Stomach smooth muscle (tissue), 2 donors: ENCODE results near the gene MPRIP.

ENCODE experiments used
- H3K27ac ChIP-seq: one replicate; pipeline ENCODE4 v1.7.0; 2013; ENCODE audit warnings: mild to moderate bottlenecking, low read length, inconsistent platforms
- H3K27me3 ChIP-seq, 2 donors: one replicate each; pipeline ENCODE4 v1.7.0; 2013; ENCODE audit warnings: low read length in 2 of 2; ENCODE audit not compliant: insufficient read depth in 2 of 2, control insufficient read depth in 1 of 2
- H3K36me3 ChIP-seq, 2 donors: one replicate each; pipeline ENCODE4 v1.7.0; 2013; ENCODE audit warnings: low read length in 2 of 2; ENCODE audit not compliant: control insufficient read depth in 2 of 2, insufficient read depth in 2 of 2
- H3K4me1 ChIP-seq: one replicate; pipeline ENCODE4 v1.7.0; 2013; ENCODE audit warnings: low read length; ENCODE audit not compliant: control insufficient read depth, insufficient read depth
- H3K4me3 ChIP-seq, 2 donors: one replicate each; pipeline ENCODE4 v1.7.0; 2013; ENCODE audit warnings: low read length in 2 of 2
- H3K9ac ChIP-seq, 2 donors: one replicate each; pipeline ENCODE4 v1.7.0; 2013; ENCODE audit warnings: low read length in 2 of 2, mild to moderate bottlenecking in 1 of 2
- H3K9me3 ChIP-seq, 2 donors: one replicate each; pipeline ENCODE4 v1.7.0; 2013; ENCODE audit warnings: low read length in 2 of 2; ENCODE audit not compliant: control insufficient read depth in 2 of 2
- donor health status: healthy.
- donor health status: Pancreatic carcinoma.

MPRIP gene

GRCh38 chr17:17215575-17215974 is 173.3 kb downstream of the MPRIP start:
- Histone ChIP-seq H3K36me3 (peaks cover 61 to 62% of the 10 kb centered on the region in 2 donors), H3K9me3 (no peaks in the 10 kb centered on the region), H3K27me3 (no peaks in the 10 kb centered on the region), H3K27ac (no peak overlapping the region), H3K4me1 (no peaks in the 10 kb centered on the region), H3K4me3 (no peak overlapping the region), H3K9ac (no peak overlapping the region)

- H3K36me3 ChIP-seq, result peaks cover 66 to 67% of the 10 kb centered on the region in 2 donors
- H3K27me3 ChIP-seq, result no peaks in the 10 kb centered on the region
- H3K9me3 ChIP-seq, result no peaks in the 10 kb centered on the region
- H3K4me1 ChIP-seq, result no peaks in the 10 kb centered on the region
- no peak overlapping the region for H3K4me3 ChIP-seq
- H3K9ac ChIP-seq, result no peak overlapping the region
- no peak overlapping the region for H3K27ac ChIP-seq
Measured at GRCh38 chr17:17216236-17216635, 174.0 kb downstream of the MPRIP start.

- Histone ChIP-seq H3K4me3 (no peak overlapping the region), H3K4me1 (no peaks in the 10 kb centered on the region), H3K9ac (no peak overlapping the region), H3K36me3 (peaks cover 70 to 72% of the 10 kb centered on the region in 2 donors), H3K27me3 (no peaks in the 10 kb centered on the region), H3K9me3 (no peaks in the 10 kb centered on the region), H3K27ac (no peak overlapping the region)
Measured at GRCh38 chr17:17216776-17217175, 174.5 kb downstream of the MPRIP start.

- no peak overlapping the region for H3K27ac ChIP-seq
- H3K36me3 ChIP-seq, result peaks cover 75 to 77% of the 10 kb centered on the region in 2 donors
- H3K4me1 ChIP-seq, result no peaks in the 10 kb centered on the region
- no peak overlapping the region for H3K9ac ChIP-seq
- no peaks in the 10 kb centered on the region for H3K27me3 ChIP-seq
- H3K9me3 ChIP-seq, result no peaks in the 10 kb centered on the region
- no peak overlapping the region for H3K4me3 ChIP-seq
Measured at GRCh38 chr17:17217995-17218394, 175.7 kb downstream of the MPRIP start.

- Histone ChIP-seq H3K4me3 (no peak overlapping the region), H3K4me1 (no peaks in the 10 kb centered on the region), H3K9me3 (no peaks in the 10 kb centered on the region), H3K27ac (no peak overlapping the region), H3K36me3 (peaks cover 78 to 79% of the 10 kb centered on the region in 2 donors), H3K9ac (no peak overlapping the region), H3K27me3 (no peaks in the 10 kb centered on the region)
Measured at GRCh38 chr17:17220529-17220928, 178.3 kb downstream of the MPRIP start.

- no peak overlapping the region for H3K9ac ChIP-seq
- H3K27me3 ChIP-seq, result no peaks in the 10 kb centered on the region
- no peak overlapping the region for H3K27ac ChIP-seq
- H3K36me3 ChIP-seq, result peaks cover 78 to 80% of the 10 kb centered on the region in 2 donors
- H3K9me3 ChIP-seq, result no peaks in the 10 kb centered on the region
- H3K4me1 ChIP-seq, result no peaks in the 10 kb centered on the region
- H3K4me3 ChIP-seq, result no peak overlapping the region
Measured at GRCh38 chr17:17221329-17221728, 179.1 kb downstream of the MPRIP start.

GRCh38 chr17:17223736-17224135 is 181.5 kb downstream of the MPRIP start:
- no peaks in the 10 kb centered on the region for H3K27me3 ChIP-seq

GRCh38 chr17:17224137-17224536 is 181.9 kb downstream of the MPRIP start:
- H3K4me3 ChIP-seq, result no peak overlapping the region
- no peaks in the 10 kb centered on the region for H3K9me3 ChIP-seq
- no peak overlapping the region for H3K9ac ChIP-seq
- H3K27me3 ChIP-seq, result no peaks in the 10 kb centered on the region
- H3K4me1 ChIP-seq, result no peaks in the 10 kb centered on the region
- H3K36me3 ChIP-seq, result peaks cover 80 to 81% of the 10 kb centered on the region in 2 donors
- H3K27ac ChIP-seq, result no peak overlapping the region

More at GRCh38 chr17:17223736-17224135, 181.5 kb downstream of the MPRIP start:
- no peak overlapping the region for H3K9ac ChIP-seq
- no peak overlapping the region for H3K4me3 ChIP-seq
- H3K36me3 ChIP-seq, result peaks cover 80 to 81% of the 10 kb centered on the region in 2 donors
- no peaks in the 10 kb centered on the region for H3K4me1 ChIP-seq
- H3K27ac ChIP-seq, result no peak overlapping the region
- H3K9me3 ChIP-seq, result no peaks in the 10 kb centered on the region

- Histone ChIP-seq H3K4me3 (no peak overlapping the region), H3K27me3 (no peaks in the 10 kb centered on the region), H3K9ac (no peak overlapping the region), H3K36me3 (peaks cover 74 to 79% of the 10 kb centered on the region in 2 donors), H3K4me1 (no peaks in the 10 kb centered on the region), H3K27ac (no peak overlapping the region), H3K9me3 (no peaks in the 10 kb centered on the region)
Measured at GRCh38 chr17:17225901-17226300, 183.6 kb downstream of the MPRIP start.

- H3K27me3 ChIP-seq, result no peaks in the 10 kb centered on the region
- H3K9me3 ChIP-seq, result no peaks in the 10 kb centered on the region
- H3K4me1 ChIP-seq, result no peaks in the 10 kb centered on the region
- no peak overlapping the region for H3K4me3 ChIP-seq
- no peak overlapping the region for H3K27ac ChIP-seq
- peaks cover 73 to 77% of the 10 kb centered on the region in 2 donors for H3K36me3 ChIP-seq
- H3K9ac ChIP-seq, result no peak overlapping the region
Measured at GRCh38 chr17:17226451-17227265, 184.4 kb downstream of the MPRIP start.
